ENCODE results near the gene ZNF438. TPM values are rescaled to one million over a fixed set of nuclear protein-coding genes. Genes with fewer than 3 reads are reported as not detected.

Gene ZNF438
- total and polyA plus RNA-seq, 2 of the 8 experiments (the other 6 are each of a cell fraction or from before 2014, with no cell fraction given) = 0.95 to 1.7 TPM

DNA sequence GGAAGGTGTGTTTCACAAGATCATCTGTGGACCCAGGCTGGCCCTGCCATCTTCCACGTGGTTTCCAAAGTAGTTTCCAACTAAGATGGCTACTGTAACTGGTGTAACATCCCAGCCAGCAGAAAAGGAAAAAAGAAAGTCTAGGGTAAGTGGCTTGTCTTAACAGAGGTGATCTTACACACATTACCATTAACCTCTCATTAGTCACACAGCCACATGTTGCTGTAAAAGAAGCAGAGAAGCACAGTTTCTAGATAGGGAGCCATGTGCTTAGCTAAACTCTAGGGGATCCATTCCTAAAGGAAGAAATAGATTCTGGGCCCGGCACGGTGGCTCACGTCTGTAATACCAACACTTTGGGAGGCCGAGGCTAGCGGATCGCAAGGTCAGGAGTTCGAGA lies 54.3 kb downstream of the ZNF438 start (continued):
- TF ChIP-seq RFX5 (IDR thresholded peaks at IDR 0.05; ENCODE audit: borderline replicate concordance, low read depth, low read length) (no peak), ZNF274 (IDR thresholded peaks at IDR 0.05; ENCODE audit: borderline replicate concordance, extremely low read depth, low read length) (no peak)
- TF ChIP-seq, protein P1, sequence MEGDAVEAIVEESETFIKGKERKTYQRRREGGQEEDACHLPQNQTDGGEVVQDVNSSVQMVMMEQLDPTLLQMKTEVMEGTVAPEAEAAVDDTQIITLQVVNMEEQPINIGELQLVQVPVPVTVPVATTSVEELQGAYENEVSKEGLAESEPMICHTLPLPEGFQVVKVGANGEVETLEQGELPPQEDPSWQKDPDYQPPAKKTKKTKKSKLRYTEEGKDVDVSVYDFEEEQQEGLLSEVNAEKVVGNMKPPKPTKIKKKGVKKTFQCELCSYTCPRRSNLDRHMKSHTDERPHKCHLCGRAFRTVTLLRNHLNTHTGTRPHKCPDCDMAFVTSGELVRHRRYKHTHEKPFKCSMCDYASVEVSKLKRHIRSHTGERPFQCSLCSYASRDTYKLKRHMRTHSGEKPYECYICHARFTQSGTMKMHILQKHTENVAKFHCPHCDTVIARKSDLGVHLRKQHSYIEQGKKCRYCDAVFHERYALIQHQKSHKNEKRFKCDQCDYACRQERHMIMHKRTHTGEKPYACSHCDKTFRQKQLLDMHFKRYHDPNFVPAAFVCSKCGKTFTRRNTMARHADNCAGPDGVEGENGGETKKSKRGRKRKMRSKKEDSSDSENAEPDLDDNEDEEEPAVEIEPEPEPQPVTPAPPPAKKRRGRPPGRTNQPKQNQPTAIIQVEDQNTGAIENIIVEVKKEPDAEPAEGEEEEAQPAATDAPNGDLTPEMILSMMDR (IDR thresholded peaks at IDR 0.05; ENCODE audit: control extremely low read depth in 1 of 3, insufficient read depth in 1 of 3, low read depth in 1 of 3, low read length in 3 of 3) = no peak
- TF ChIP-seq, protein P2, sequence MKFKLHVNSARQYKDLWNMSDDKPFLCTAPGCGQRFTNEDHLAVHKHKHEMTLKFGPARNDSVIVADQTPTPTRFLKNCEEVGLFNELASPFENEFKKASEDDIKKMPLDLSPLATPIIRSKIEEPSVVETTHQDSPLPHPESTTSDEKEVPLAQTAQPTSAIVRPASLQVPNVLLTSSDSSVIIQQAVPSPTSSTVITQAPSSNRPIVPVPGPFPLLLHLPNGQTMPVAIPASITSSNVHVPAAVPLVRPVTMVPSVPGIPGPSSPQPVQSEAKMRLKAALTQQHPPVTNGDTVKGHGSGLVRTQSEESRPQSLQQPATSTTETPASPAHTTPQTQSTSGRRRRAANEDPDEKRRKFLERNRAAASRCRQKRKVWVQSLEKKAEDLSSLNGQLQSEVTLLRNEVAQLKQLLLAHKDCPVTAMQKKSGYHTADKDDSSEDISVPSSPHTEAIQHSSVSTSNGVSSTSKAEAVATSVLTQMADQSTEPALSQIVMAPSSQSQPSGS (IDR thresholded peaks at IDR 0.05; ENCODE audit: low read length) = no peak
- TF ChIP-seq, protein P3, sequence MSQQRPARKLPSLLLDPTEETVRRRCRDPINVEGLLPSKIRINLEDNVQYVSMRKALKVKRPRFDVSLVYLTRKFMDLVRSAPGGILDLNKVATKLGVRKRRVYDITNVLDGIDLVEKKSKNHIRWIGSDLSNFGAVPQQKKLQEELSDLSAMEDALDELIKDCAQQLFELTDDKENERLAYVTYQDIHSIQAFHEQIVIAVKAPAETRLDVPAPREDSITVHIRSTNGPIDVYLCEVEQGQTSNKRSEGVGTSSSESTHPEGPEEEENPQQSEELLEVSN (IDR thresholded peaks at IDR 0.05) = no peak
